Stimulated activated CD8-positive, alpha-beta memory T cell treated with anti-CD3 and anti-CD28 coated beads, Interleukin-4, amount 100 ng/mL, for 1 hour (primary cell): ENCODE data around the gene MRAP.

ENCODE experiments used
- DNase-seq, 2 donors: peaks; one replicate each; pipeline ENCODE4 v3.0.0-alpha.2; 2020; ENCODE audit warnings: low read depth in 2 of 2, low spot score in 1 of 2

MRAP gene

DNA sequence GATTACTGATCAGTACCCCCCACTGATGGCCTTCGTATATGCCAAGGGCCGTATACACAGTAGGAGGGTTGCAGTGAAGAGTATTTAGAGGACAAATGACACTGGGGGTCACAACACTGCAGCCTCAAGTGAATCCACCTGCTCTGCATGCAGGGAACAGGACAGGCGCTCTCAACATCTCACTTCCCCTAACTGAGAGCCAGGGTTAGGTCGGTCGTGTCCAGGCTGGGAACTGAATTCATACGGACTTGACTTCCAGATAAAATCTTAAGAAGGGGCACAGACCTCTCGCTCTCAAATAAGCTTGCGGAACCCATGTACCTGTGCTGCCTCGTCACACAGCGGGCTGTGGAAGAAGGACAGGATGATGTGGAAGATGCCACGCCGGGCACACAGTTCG lies 22.8 kb downstream of the MRAP start:
- no peak for DNase-seq

GRCh38 chr21:32322103-32322502 lies 23.4 kb downstream of the MRAP start:
- DNase-seq: no peak

GRCh38 chr21:32322676-32323075 lies 24.0 kb downstream of the MRAP start:
- no peak for DNase-seq

DNA sequence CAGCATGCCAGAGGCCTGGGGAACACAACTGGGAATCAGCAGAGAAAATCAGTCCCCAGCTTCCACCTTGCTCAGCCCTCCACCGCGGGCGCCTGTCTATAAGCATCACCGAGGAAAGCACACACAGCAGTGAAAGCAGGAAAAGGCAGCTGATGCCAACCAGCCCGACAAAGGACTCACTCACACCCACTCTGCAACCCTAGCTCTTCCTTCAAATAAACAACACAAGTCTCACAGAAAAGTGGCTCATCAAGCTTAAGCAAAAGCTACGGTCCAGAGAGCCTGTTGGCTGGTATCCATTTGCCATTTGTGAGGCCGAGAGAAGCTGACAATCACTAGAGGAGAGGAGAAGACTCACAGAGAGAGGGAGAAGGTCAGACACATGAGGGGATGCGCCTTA lies 27.1 kb downstream of the MRAP start:
- DNase-seq: no peak

GRCh38 chr21:32328595-32328994 lies 29.9 kb downstream of the MRAP start:
- DNase-seq: no peak

DNA sequence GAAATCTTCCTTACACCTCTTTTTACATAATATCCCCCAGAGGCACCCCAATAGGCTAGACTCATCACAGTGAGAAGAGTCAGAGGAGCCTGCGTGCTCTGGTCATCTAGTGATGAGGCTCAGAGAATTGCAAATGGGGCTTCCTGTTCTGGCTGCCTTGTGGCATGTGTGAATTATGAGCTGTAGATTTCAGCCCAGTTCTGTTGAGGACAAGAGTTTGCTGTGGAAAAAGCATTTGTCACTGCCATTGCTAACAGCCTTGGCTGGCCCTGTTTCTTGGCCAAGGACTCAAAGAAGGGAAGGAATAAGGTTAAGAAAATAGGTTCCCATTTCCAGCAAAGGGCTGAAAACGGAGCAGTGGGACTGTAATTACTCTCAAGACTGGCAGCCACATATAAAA lies 30.7 kb downstream of the MRAP start:
- DNase-seq: no peak

DNA sequence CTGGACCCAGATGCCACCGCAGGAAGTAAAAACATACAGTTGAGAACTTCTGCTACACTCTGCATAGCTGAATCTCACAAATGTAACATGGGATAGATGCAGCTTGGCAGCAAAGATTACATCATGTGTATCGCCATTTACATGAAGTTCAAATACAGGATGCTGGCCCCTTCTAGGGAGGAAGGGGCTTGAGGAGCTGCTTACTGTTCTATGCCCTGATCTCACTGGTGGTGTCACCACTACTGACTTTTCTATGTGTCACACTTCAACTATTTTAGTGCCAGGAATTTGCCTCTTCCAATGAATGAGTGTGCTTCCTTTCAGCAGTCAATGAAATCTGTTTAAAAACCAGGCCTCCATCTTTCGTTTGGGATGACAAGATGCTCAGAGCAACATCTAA lies 31.1 kb downstream of the MRAP start:
- no peak for DNase-seq

GRCh38 chr21:32330784-32331311 lies 32.2 kb downstream of the MRAP start:
- no peak for DNase-seq

DNA sequence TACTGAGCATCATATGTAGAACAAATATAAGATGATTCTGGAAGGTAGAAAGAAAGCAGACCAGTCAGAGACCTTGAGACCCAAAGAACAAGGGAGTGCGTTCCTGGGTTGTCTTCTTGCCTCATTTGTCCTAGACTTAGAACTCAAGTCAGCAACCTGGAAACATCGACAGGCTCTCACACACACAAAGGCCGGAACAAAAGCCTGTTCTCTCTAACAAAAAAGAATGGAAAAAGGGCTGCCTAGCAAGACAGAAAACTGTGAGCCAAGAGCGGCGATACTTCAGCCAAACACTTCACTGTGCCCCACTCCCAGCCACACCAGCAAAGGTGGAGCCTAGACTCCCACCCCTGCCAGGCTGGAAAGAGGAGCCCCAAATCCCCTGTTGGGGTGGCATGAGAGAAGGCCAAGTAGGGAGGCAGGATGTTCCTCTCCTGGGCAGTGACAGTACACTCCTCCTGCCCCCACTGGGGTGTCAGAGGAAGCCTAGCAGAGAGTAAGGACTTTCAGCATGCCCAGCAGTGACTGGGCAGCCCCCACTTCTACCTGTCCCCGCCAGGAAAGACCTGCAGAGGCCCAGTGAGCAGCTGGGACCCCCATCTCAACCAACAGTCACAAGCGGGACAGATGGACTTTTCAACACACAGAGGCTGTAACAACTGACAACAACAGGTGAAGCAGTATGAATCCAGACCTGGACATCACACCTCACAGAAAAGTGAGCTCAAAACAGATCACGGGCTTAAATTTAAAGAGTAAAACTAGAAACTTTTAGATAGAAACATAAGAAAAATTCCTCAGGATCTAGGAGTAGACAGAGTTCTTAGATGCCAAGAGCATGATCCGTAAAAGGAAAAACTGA lies 33.0 kb downstream of the MRAP start:
- DNase-seq: no peak

DNA sequence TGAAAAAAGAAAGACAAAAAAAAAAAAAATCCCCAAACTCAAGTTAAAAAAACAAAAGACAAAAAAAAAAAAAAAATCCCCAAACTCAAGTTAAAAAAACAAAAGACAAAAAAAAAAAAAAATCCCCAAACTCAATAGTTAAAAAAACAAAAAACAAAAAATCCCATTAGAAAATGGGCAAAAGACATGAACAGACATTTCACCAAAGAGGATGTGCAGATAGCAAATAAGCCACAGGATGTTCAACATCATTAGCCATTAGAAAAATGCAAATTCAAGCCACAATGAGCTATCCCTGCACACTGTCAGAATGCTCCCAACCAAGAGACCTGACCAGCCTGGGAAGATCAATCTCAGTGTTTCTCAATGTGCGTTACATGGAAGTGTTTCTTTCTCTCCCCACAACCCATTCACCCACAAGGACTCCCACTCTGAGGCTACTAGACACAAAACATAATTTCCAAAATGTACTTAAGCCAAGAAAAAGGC lies 33.9 kb downstream of the MRAP start:
- no peak for DNase-seq

DNA sequence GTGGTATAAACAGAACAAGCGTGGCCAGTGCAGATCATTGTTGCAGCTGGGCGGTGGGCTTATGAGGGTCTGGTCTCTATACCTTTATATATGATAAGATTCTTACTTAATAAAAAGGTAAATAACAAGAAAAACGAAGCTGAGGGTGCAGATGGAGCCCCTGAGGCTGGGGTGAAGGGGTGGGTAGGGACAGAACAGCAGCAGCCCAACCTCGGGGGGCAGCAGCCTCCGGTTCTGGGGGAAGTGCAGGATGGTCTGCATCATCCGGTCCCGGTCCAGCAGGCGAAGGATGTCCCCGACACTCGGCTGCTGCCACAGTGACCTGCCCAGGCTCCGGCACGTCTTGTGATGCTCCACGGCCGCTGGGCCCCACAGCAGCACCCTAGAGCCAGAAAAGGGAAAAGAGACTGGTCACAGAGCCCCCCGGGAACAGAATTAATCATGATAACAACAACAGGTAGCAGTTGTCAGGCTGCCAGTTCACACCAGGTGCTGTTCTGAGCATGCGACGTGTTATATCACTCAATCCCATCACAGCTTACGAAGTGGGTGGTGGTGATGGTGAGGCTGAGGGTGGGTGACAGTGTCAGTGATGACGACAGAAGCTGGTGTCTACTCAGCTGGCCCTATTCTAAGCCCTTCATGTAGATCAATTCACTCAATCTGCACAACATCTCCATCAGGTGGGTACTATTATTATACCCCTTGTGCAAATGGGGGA lies 35.5 kb downstream of the MRAP start:
- DNase-seq: no peak

DNA sequence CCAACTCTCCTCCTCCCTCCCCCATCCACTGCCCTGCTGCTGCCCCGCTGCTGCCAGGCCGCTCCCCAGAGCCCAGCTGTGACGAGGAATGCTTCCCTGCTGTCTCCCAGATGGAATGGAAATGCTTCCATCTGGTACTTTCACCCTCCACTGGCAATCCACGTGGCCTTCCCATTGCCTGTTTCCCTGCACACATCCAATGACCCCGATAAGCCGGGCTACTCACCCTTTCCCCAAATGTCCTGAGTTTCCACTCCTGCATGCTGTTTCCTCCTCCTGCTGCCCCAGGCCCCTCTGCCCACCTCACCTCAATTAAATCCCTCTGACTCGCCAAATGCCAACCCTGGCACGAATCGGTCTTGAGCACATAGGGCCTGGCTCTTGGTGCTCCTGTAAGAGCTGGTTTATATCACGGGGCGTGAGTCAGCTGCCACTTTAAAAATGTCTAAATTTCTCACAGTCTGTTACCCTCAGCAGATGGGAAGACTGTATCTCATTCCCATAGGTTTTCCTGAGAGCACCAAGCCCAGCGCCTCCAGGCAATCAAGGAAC lies 36.4 kb downstream of the MRAP start:
- no peak for DNase-seq

DNA sequence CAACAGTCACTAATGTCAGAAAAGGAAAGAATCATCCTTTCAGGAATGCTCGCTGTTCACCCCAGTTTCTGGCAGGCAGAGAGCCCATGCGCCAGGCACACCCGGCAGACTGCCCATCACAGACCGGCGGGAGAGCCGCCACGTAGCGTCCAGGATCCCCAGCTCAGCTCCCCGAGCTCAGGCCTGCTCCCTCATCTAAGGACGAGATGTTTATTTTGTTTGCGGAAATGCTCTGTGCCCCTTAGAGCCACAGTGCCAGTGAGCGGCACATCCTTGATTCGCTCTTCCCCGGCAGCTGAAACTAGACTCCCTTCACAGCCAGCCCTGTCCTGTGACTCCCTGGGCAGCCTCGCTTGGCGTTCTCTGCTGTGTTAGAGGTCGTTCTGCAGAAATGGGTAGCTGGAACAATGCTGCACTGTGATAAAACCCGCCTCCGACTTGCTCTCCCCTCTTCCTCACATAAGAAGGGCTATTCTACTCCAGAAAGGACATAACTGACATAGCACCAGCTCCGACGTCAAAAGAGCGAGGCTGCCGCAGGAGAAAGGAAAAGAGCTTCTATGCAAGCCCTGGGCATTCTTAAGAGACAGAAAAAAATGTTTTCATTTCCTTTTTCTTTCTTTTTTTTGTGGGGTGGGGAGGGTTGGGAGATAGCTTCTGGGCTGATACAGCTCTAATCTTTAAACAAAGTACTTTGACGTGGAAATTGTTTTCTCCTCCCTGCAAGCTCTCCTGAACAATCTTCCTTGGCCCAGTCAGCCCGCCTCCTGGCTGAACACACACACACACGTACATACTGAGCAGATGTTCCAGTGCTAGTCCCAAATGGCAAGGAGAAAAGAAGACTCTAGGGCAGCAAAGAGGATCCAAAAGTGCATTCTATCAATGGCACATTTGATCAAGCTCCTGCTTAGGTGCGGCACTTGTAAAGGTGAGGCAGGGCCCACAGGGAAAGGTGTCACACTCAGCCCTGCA lies 37.2 kb downstream of the MRAP start:
- no peak for DNase-seq

DNA sequence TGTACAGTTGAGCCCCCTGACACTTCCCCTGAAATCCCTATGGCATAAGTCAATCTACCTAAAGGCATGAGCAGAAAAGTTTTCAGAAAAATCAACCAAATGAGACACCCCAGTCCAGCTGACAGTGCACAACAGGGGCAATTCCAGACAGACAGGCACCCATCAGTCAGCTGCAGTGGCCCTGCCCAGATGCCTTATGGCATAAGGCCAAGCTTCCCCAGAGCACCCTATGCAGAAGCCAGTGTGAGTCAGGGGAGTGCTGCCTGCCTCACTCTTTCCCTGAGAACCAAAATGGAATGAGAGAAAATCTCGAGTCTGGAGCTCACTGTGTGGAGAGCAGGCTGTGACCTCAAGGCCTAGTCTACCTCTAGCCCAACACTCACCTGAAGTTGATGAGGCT lies 38.1 kb downstream of the MRAP start:
- DNase-seq: no peak

- DNase-seq: no peak
These were observed 38.6 kb downstream of the MRAP start for GRCh38 chr21:32337206-32337605.

DNA sequence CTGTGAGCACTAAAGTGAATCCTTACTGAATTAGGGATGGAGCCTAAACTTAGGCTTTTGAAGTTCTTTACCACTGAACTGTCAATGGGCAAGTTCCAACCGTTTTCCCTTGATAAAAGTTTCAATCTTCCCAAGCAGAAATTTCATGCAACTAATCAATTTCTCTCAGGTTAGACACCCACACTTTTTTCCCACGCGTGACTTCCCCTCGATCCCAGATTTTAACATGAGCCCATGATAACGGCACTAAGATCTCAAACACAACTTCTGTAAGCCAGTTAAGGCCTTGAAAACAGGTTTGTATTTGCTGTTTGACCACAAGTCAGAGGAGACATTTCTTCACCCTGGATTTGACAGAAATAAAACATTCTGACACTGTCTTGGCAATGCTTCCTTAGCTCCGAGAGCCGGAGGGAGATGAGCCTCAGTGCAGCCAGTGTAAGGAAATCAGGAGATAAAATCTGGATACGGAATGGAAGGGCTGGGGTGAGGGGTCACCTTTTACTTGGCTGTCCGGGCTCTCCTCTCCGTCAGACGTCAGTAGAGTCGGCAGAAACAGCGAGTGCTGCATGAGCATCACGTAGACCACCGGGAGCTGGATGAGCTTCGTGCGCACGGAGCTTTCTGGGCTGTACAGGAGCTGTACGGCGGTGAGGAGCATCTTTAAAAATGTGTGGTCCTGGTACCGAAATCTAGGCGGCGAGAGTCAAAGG lies 39.7 kb downstream of the MRAP start:
- no peak for DNase-seq

DNA sequence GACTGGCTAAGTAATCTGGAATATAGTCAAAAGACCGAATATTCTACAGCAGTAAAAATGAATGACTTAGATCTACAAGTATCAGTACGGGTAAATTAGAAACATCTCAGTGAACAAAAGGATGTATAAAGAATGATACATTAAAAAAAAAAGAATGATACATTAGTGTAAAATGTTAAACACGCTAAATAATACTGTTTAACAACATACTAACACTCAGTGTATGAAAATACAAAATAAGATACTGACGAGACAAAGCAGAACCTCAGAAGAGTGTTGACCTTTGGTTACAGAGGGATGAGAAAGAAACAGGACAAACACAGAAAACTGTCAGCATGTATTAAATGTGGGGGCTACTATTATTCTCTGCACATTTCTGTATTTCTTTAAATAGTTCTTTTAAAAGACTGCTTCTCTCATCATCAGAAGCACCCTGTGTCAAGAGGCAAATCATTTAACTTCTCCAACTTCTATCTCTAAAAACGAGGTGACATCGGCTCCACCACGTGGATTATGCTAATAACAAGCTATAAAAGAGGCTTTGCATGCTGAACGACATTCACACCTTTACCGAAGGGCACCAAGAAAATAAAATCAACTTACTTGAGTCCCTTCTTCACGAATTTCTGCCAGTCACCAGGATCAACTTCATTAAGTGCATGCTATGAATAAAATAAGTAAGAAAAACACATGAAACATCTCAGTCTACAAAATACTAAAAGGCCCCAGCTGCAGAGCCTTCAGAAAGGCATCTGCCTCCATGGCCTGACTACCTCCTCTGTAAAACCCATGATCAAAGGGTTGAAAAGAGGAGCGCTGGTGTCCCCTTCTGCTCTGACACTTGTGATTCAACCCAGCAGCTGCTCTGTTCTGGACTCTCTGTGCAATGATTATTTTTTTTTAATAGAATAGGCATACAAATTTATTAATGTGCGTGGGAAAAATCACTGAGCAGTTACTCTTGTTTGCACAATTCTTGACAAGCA lies 42.5 kb downstream of the MRAP start:
- DNase-seq: no peak

DNA sequence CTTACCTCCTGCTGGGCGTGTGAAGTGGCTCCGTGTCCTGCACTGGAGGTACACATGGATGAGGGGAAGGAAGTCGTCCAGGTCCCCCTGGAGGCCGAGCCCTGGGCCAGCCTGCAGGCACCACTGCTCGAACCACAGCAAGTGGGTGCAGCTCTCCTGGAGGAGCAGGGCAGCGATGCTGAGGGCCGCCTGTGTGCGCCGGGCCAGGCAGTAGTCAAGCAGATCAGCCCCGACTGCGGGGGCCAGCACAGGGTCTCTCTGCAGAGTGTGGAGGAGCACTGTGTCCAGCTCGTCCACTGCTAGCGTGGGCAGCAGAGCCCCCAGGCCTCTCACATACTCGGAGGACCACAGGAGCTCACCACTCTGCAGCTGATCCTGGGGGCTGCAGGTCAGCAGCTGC lies 48.3 kb downstream of the MRAP start:
- DNase-seq: no peak

GRCh38 chr21:32347351-32347750 lies 48.7 kb downstream of the MRAP start:
- no peak for DNase-seq
